ENCODE data around the gene NRXN3. TPM values are rescaled to one million over a fixed set of nuclear protein-coding genes. Genes with fewer than 3 reads are reported as not detected.
A peak's percentile ranks its signal among the peaks of the same experiment; 100 is the strongest.

Gene NRXN3
- total RNA-seq, result 1.8 and 2.5 TPM in 2 replicates

- Histone ChIP-seq H3K27ac (ENCODE audit: low read depth, low read length) (no peak within 1 kb of the TSS), H2AFZ (ENCODE audit: low read length) (no peak within 1 kb of the TSS), H3K27me3 (ENCODE audit: insufficient read depth, low read length) (no peaks in the 10 kb centered on the region), H3K4me2 (ENCODE audit: insufficient read depth, low read length) (no peak within 1 kb of the TSS), H3K4me3 (ENCODE audit: insufficient read depth, low read length) (no peak within 1 kb of the TSS), H4K20me1 (ENCODE audit: insufficient read depth, low read length) (no peaks in the 10 kb centered on the region), H3K9me3 (ENCODE audit: low read depth, low read length) (no peaks in the 10 kb centered on the region), H3K4me1 (ENCODE audit: insufficient read depth, low read length) (no peaks in the 10 kb centered on the region), H3K79me2 (ENCODE audit: insufficient read depth, low read length) (no peaks in the 10 kb centered on the region), H3K36me3 (ENCODE audit: insufficient read depth, low read length) (no peaks in the 10 kb centered on the region)
- DNase-seq (ENCODE audit: insufficient read length, low spot score, missing footprints), result peak; percentile 56
- TF ChIP-seq CTCF (IDR thresholded peaks at IDR 0.05; ENCODE audit: extremely low read depth, low read depth, low read length), result no peak
Observed at GRCh38 chr14:78170203-78170602, at the start of gene NRXN3. TSS of gene NRXN3 (plus strand) at chr14:78170373. CDS start at chr14:78243094, 72,721 bp downstream.

GRCh38 chr14:78122436-78122835 is 47.7 kb upstream of the NRXN3 start:
- H3K27me3 ChIP-seq (ENCODE audit: insufficient read depth, low read length), result no peaks in the 10 kb centered on the region
- no peaks in the 10 kb centered on the region for H4K20me1 ChIP-seq (ENCODE audit: insufficient read depth, low read length)
- H3K79me2 ChIP-seq (ENCODE audit: insufficient read depth, low read length), result no peaks in the 10 kb centered on the region
- H3K9me3 ChIP-seq (ENCODE audit: low read depth, low read length), result no peaks in the 10 kb centered on the region
- H3K4me2 ChIP-seq (ENCODE audit: insufficient read depth, low read length), result no peak overlapping the region
- H3K4me1 ChIP-seq (ENCODE audit: insufficient read depth, low read length), result no peaks in the 10 kb centered on the region
- H3K27ac ChIP-seq (ENCODE audit: low read depth, low read length), result no peak overlapping the region
- no peaks in the 10 kb centered on the region for H3K36me3 ChIP-seq (ENCODE audit: insufficient read depth, low read length)
- no peak overlapping the region for H2AFZ ChIP-seq (ENCODE audit: low read length)
- H3K4me3 ChIP-seq (ENCODE audit: insufficient read depth, low read length), result no peak overlapping the region
- no peak for DNase-seq (ENCODE audit: insufficient read length, low spot score, missing footprints)
- TF ChIP-seq CTCF (IDR thresholded peaks at IDR 0.05; ENCODE audit: extremely low read depth, low read depth, low read length), result no peak

- Histone ChIP-seq H3K4me1 (ENCODE audit: insufficient read depth, low read length) (no peaks in the 10 kb centered on the region), H3K27ac (ENCODE audit: low read depth, low read length) (no peak overlapping the region), H3K4me3 (ENCODE audit: insufficient read depth, low read length) (no peak overlapping the region), H2AFZ (ENCODE audit: low read length) (no peak overlapping the region), H3K9me3 (ENCODE audit: low read depth, low read length) (no peaks in the 10 kb centered on the region), H3K36me3 (ENCODE audit: insufficient read depth, low read length) (no peaks in the 10 kb centered on the region), H4K20me1 (ENCODE audit: insufficient read depth, low read length) (no peaks in the 10 kb centered on the region), H3K27me3 (ENCODE audit: insufficient read depth, low read length) (no peaks in the 10 kb centered on the region), H3K79me2 (ENCODE audit: insufficient read depth, low read length) (no peaks in the 10 kb centered on the region), H3K4me2 (ENCODE audit: insufficient read depth, low read length) (no peak overlapping the region)
- no peak for TF ChIP-seq CTCF (IDR thresholded peaks at IDR 0.05; ENCODE audit: extremely low read depth, low read depth, low read length)
- no peak for DNase-seq (ENCODE audit: insufficient read length, low spot score, missing footprints)
Observed at GRCh38 chr14:78123650-78124253, 46.4 kb upstream of the NRXN3 start.

GRCh38 chr14:78127961-78128360 is 42.2 kb upstream of the NRXN3 start:
- Histone ChIP-seq H3K36me3 (ENCODE audit: insufficient read depth, low read length) (no peaks in the 10 kb centered on the region), H3K79me2 (ENCODE audit: insufficient read depth, low read length) (no peaks in the 10 kb centered on the region), H4K20me1 (ENCODE audit: insufficient read depth, low read length) (no peaks in the 10 kb centered on the region), H3K4me1 (ENCODE audit: insufficient read depth, low read length) (no peaks in the 10 kb centered on the region), H3K9me3 (ENCODE audit: low read depth, low read length) (no peaks in the 10 kb centered on the region), H2AFZ (ENCODE audit: low read length) (no peak overlapping the region), H3K4me3 (ENCODE audit: insufficient read depth, low read length) (no peak overlapping the region), H3K27me3 (ENCODE audit: insufficient read depth, low read length) (no peaks in the 10 kb centered on the region), H3K27ac (ENCODE audit: low read depth, low read length) (no peak overlapping the region), H3K4me2 (ENCODE audit: insufficient read depth, low read length) (no peak overlapping the region)
- no peak for DNase-seq (ENCODE audit: insufficient read length, low spot score, missing footprints)
- TF ChIP-seq CTCF (IDR thresholded peaks at IDR 0.05; ENCODE audit: extremely low read depth, low read depth, low read length), result no peak

All from osteoblast (primary cell).